Heart right ventricle (tissue), 16 donors: ENCODE data around the gene NKAPD1. TPM values are rescaled to one million over a fixed set of nuclear protein-coding genes. Genes with fewer than 3 reads are reported as not detected.
"Not testable (repeated sequence)": the region's sequence is repeated elsewhere in the genome, so short reads cannot be mapped to it uniquely, and the experiment has no call there.

Experiments
- ATAC-seq, 8 donors: fragments of 200-7000 bp; cut with Tn5 transposase; one replicate each; pipeline ENCODE4 v1.9.1; 2020; ENCODE audit warnings: mild to moderate bottlenecking in 8 of 8, moderate library complexity in 8 of 8, moderate number of reproducible peaks in 1 of 8
- DNase-seq, 2 donors: peaks; one replicate each; pipeline ENCODE4 v3.0.0-alpha.2; 2020
- H3K27ac ChIP-seq, 10 donors: fragments of 200-600 bp; sonication (generic) in 2 of 10; one replicate each; pipeline versions ENCODE4 v1.5.0 to v1.8.0; 2020 to 2022; ENCODE audit warnings: mild to moderate bottlenecking in 3 of 10
- H3K27me3 ChIP-seq, 7 donors: fragments of 200-600 bp; one replicate each; pipeline ENCODE4 v1.8.0; 2021 to 2022; ENCODE audit warnings: mild to moderate bottlenecking in 2 of 7
- H3K36me3 ChIP-seq, 9 donors: fragments of 200-600 bp; sonication (generic) in 1 of 9; one replicate each; pipeline versions ENCODE4 v1.5.0 to v1.8.0; 2020 to 2022; ENCODE audit warnings: mild to moderate bottlenecking in 2 of 9
- H3K4me1 ChIP-seq, 9 donors: fragments of 200-600 bp; sonication (generic) in 1 of 9; one replicate each; pipeline versions ENCODE4 v1.5.0 to v1.8.0; 2020 to 2022; ENCODE audit warnings: mild to moderate bottlenecking in 4 of 9
- H3K4me3 ChIP-seq, 10 donors: fragments of 200-600 bp; sonication (generic) in 2 of 10; one replicate each; pipeline versions ENCODE4 v1.5.0 to v1.8.0; 2020 to 2022; ENCODE audit warnings: mild to moderate bottlenecking in 7 of 10, moderate library complexity in 2 of 10
- H3K9me3 ChIP-seq, 11 donors: fragments of 200-600 bp in 10 of 11; sonication (generic) in 2 of 11; one replicate each; pipeline versions ENCODE4 v1.5.0 to v1.8.0; 2013 to 2022; ENCODE audit warnings: mild to moderate bottlenecking in 2 of 11, control low read depth in 1 of 11, moderate library complexity in 1 of 11
- WGBS, 2 donors: extraction: QIAGEN DNeasy Blood & Tissue Kit; methylation state at CpG; one replicate each; pipeline ENCODE4 v1.1.7; 2013; ENCODE audit warnings: inconsistent platforms in 1 of 2; 5-methylcytosine and 5-hydroxymethylcytosine counted together
- intact Hi-C, 10 donors: fragments of 100-400 bp; cut with DNase I; formaldehyde crosslinking; loops; one replicate each; pipeline versions ENCODE4 v1.11.1 to v1.14.2; 2022
- polyA plus RNA-seq, 2 donors: library from polyadenylated mRNA; stranded (reverse); fragments of 200-250 nt; gene quantifications; one replicate each; pipeline ENCODE4 v1.2.3, GENCODE V29; 2013
- total RNA-seq, 10 donors: library from RNA; stranded (reverse); fragmentation: NEBNext Ultra II Directional in 3 of 10; extraction: Animal tissue kit (Norgen Biotek cat#: 25700) in 3 of 10; gene quantifications; one replicate each; pipeline versions ENCODE4 v1.2.1 to v1.2.4, GENCODE V29; 2021 to 2023
- TF ChIP-seq, protein P1 (sequence below), 9 donors: fragments of 200-600 bp; sonication (generic) in 2 of 9; IDR thresholded peaks; one replicate each; pipeline versions ENCODE4 v1.5.0 to v1.8.0; 2021 to 2022; ENCODE audit warnings: antibody characterized with exemption in 9 of 9, mild to moderate bottlenecking in 5 of 9, moderate library complexity in 1 of 9
- donor health status: Arrhythmogenic right ventricular cardiomyopathy.
- donor health status: ischemic (EF 13 %, LVEDD 7.1; RV severe dilation, severe dysfunction).
- donor health status: healthy with polysubstance abuse.
- donor health status: DM: no; HTN: yes; CAD: no.
- donor health status: DM: no; HTN: no; CAD: no.
- donor health status: ischemic (EF 25% LVEDD 6.9; RV normal size, moderate dysfunction).
- donor health status: ischemic (EF 25% LVEDD 5.7; RV mildly dilated, moderate dysfunction).
- donor health status: healthy.
- donor health status: DM: yes; HTN: yes; CAD: no.
- donor health status: Ischemic cardiomyopathy.
- donor health status: ischemic (EF 35%, LVEDD 5.7; RV mildly dilated, moderate dysfunction).
- donor health status: nonischemic (EF 11% LVEDD 7.7; RV severe dilation, severe dysfunction).
- donor health status: DM: yes; HTN: yes; CAD: no.
- donor health status: PGD.
- donor health status: ischemic (EF 29% LVEDD 5.4; RV normal size, mild dysfunction).
- donor health status: nonischemic (EF 23%, LVEDD 6.1; RV moderate dilation, normal function).

NKAPD1 gene
- total and polyA plus RNA-seq, 12 donors: 5.2 to 10.5 (median 7.8) TPM

DNA sequence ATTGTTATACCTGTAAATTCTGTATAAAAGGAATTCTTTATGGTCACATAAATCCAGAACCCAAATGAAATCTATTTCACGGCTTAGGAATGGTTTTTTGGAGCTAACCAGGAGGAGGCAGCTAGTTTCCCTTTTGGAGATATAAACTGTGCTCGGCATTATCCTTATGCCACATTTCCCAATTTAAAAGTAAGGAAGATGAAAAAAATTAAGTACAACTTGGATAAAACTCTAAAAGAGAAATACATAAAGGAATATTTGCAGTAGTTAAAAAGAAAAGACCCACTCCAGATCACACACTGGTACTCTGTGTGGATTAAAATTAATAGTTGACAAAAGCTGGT, 31.2 kb upstream of the NKAPD1 start:
- TF ChIP-seq, protein P1, sequence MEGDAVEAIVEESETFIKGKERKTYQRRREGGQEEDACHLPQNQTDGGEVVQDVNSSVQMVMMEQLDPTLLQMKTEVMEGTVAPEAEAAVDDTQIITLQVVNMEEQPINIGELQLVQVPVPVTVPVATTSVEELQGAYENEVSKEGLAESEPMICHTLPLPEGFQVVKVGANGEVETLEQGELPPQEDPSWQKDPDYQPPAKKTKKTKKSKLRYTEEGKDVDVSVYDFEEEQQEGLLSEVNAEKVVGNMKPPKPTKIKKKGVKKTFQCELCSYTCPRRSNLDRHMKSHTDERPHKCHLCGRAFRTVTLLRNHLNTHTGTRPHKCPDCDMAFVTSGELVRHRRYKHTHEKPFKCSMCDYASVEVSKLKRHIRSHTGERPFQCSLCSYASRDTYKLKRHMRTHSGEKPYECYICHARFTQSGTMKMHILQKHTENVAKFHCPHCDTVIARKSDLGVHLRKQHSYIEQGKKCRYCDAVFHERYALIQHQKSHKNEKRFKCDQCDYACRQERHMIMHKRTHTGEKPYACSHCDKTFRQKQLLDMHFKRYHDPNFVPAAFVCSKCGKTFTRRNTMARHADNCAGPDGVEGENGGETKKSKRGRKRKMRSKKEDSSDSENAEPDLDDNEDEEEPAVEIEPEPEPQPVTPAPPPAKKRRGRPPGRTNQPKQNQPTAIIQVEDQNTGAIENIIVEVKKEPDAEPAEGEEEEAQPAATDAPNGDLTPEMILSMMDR (IDR thresholded peaks at IDR 0.05): no peak
- Histone ChIP-seq H3K27me3 (no peaks in the 10 kb centered on the region), H3K9me3 (peaks cover 0 to 9% (median 0%) of the 10 kb centered on the region in 11 donors), H3K4me1 (peaks cover 0 to 14% (median 3%) of the 10 kb centered on the region in 9 donors), H3K27ac (no peak overlapping the region), H3K36me3 (peaks cover 0 to 100% (median 55%) of the 10 kb centered on the region in 9 donors), H3K4me3 (no peak overlapping the region)
- intact Hi-C loops: no loop called here
- 89 to 91% methylated on average over 2 of the region's 2 CpGs for WGBS, 2 donors
- DNase-seq (no peak), ATAC-seq (no peak)

DNA sequence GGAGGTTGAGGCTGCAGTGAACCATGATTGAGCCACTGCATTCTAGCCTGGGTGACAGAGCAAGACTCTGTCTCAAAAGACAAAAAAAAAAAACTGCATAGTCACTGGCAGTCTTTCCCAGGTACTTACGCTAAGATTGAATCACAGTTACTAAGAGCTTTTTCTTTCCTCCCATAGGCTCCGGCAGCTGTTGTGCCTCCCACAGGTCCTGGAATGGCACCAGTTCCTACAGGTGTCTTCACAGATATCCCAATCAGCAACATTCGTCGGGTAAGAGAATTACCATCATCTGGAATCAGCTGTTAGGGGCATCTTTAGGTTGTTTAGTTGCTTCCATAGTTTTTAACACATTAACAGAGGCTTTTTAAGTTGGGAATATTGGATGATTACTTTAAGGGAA, 29.1 kb upstream of the NKAPD1 start:
- intact Hi-C loops: no loop called here
- no peak for ATAC-seq
- no peak for DNase-seq
- 94 to 95% methylated on average over 4 of the region's 4 CpGs for WGBS, 2 donors
- no peak overlapping the region for H3K4me3 ChIP-seq
- H3K27ac ChIP-seq: no peak overlapping the region
- TF ChIP-seq, protein P1 (IDR thresholded peaks at IDR 0.05): no peak
- H3K27me3 ChIP-seq: no peaks in the 10 kb centered on the region
- H3K9me3 ChIP-seq: peaks cover 0 to 9% (median 0%) of the 10 kb centered on the region in 11 donors
- H3K36me3 ChIP-seq: peaks cover 0 to 100% (median 50%) of the 10 kb centered on the region in 9 donors
- H3K4me1 ChIP-seq: peaks cover 0 to 17% (median 7%) of the 10 kb centered on the region in 9 donors

DNA sequence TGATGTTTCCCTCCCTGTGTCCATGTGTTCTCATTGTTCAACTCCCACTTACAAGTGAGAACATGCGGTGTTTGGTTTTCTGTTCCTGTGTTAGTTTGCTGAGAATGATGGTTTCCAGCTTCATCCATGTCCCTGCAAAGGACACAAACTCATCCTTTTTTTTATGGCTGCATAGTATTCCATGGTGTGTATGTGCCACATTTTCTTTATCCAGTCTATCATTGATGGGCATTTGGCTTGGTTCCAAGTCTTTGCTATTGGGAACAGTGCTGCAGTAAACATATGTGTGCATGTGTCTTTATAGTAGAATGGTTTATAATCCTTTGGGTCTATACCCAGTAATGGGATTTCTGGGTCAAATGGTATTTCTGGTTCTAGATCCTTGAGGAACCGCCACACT, 27.5 kb upstream of the NKAPD1 start:
- DNase-seq, H3K9me3 ChIP-seq, H3K27me3 ChIP-seq, H3K27ac ChIP-seq, H3K4me3 ChIP-seq, intact Hi-C loops, ATAC-seq: not testable (repeated sequence)
- WGBS, 2 donors: 96 to 100% methylated on average over 2 of the region's 2 CpGs
- peaks cover 0 to 100% (median 61%) of the 10 kb centered on the region in 9 donors for H3K36me3 ChIP-seq
- H3K4me1 ChIP-seq: peaks cover 0 to 17% (median 4%) of the 10 kb centered on the region in 9 donors

DNA sequence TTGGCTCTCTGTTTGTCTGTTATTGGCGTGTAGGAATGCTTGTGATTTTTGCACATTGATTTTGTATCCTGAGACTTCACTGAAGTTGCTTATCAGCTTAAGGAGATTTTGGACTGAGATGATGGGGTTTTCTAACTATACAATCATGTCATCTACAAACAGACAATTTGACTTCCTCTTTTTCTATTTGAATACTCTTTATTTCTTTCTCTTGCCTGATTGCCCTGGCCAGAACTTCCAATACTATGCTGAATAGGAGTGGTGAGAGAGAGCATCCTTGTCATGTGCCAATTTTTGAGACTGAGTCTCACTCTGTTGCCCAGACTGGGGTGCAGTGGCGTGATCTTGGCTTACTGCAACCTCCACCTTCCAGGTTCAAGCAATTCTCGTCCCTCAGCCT, 25.8 kb upstream of the NKAPD1 start:
- ATAC-seq, H3K27ac ChIP-seq, intact Hi-C loops, H3K9me3 ChIP-seq, DNase-seq, H3K27me3 ChIP-seq, H3K4me3 ChIP-seq: not testable (repeated sequence)
- peaks cover 0 to 100% (median 72%) of the 10 kb centered on the region in 9 donors for H3K36me3 ChIP-seq
- WGBS, 2 donors: 93 to 96% methylated on average over 3 of the region's 3 CpGs
- H3K4me1 ChIP-seq: peaks cover 0 to 12% (median 0%) of the 10 kb centered on the region in 9 donors

DNA sequence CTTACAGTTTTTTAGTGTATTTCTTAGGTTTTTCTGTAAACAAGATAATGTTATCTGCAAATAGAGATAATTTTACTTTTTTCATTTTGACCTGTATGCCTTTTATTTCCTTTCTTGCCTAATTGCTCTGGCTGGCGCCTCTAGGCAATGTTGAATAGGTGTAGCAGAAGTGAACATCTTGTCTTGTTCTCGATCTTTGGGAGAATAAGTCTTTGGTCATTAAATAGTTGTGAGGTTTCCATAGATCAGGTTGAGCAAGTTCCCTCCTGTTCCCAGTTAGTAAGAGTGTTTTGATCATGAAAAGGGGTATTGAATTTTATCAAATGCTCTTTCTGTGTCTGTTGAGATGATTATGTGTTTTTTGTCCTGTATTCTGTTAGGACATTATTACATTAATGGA, 24.3 kb upstream of the NKAPD1 start:
- H3K4me3 ChIP-seq: no peak overlapping the region

More for the DNA sequence above, 24.3 kb upstream of the NKAPD1 start:
- TF ChIP-seq, protein P1 (IDR thresholded peaks at IDR 0.05): no peak
- ATAC-seq (no peak), DNase-seq (no peak)
- no peaks in the 10 kb centered on the region for H3K27me3 ChIP-seq
- peaks cover 0 to 9% (median 0%) of the 10 kb centered on the region in 11 donors for H3K9me3 ChIP-seq
- H3K27ac ChIP-seq: no peak overlapping the region
- peaks cover 0 to 100% (median 73%) of the 10 kb centered on the region in 9 donors for H3K36me3 ChIP-seq
- intact Hi-C loops: no loop called here
- H3K4me1 ChIP-seq: peaks cover 0 to 12% (median 0%) of the 10 kb centered on the region in 9 donors
- 47 to 49% methylated on average over 2 of the region's 2 CpGs for WGBS, 2 donors
